Posterior cingulate gyrus (tissue), 11 donors: ENCODE measurements around the gene LTBP4.
"Not testable (repeated sequence)": the region's sequence is repeated elsewhere in the genome, so short reads cannot be mapped to it uniquely, and the experiment has no call there.

Source experiments
- DNase-seq, 10 donors: peaks; one replicate each; pipeline versions ENCODE4 v3.0.0 to v3.0.0-alpha.2; 2020 to 2021; ENCODE audit warnings: mixed read lengths in 3 of 10
- intact Hi-C: fragments of 100-400 bp; cut with DNase I; formaldehyde crosslinking; loops from one replicate; pipeline ENCODE4 v1.15.1; 2023

LTBP4 gene

DNA sequence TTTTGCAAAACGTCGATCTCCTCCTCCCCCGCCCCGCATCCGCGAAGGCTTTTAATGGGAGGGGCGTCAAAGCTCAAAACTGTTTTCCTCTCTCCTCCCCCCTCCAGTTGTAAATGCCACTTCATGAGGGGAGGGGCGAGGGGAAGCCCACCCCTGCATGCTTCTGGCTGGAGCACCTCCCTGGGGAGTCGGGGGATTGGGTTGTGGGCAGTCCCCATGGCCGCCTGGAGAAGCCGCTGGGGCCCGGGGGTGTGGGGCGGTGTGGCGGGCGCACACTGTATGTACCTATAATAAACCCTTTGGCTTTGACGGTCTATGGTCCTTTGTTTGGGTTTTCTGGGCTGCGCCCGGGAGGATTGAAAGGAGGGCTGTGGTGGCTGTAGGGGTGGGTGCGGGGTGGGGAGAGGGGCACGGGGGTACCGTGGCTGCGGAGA is 25.0 kb upstream of the LTBP4 start:
- intact Hi-C loops, result no loop called here
- no peak for DNase-seq

DNA sequence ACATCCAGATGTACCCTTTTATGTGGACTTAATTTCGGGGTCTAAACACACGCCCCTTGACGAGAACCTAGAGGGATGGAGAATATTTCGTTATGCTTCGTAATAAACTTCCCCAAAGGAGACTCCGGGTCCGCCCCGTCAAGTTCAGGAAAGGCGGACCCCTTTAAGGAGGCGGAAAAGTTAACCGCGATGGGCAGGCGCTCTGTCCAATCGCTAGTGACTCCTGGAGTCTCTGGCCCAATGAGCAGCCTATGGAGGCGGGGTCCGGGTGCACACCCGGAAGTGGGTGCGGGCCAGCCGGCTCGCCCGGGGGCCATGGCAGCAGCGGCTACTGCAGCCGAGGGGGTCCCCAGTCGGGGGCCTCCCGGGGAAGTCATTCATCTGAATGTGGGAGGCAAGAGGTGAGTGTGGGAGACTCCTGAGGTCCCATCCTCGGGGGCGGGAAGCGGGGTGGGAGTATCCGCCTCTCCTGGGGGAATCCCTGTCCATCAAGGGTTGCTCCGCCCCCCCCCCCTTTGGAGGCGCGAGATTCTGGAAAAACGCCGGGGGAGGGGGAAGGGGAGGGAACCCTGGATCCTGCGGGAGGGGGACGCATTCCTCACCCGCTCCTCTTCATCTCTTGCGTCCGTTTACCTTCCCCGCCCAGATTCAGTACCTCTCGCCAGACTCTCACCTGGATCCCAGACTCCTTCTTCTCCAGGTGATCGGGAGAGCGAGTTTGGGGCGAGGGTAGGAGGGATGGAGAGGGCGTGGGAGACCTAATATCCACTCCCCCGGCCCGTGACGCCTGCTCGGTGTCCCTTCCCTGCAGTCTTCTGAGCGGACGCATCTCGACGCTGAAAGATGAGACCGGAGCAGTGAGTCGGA is 24.4 kb upstream of the LTBP4 start, which contains the start of gene SHKBP1:
TSS of gene SHKBP1 (plus strand) at position 289 of the 867 bp plus-strand sequence. CDS start at position 316, 27 bp downstream.
- peak; percentile 87 to 99 (median 94) for DNase-seq
- intact Hi-C loops, result no loop called here

DNA sequence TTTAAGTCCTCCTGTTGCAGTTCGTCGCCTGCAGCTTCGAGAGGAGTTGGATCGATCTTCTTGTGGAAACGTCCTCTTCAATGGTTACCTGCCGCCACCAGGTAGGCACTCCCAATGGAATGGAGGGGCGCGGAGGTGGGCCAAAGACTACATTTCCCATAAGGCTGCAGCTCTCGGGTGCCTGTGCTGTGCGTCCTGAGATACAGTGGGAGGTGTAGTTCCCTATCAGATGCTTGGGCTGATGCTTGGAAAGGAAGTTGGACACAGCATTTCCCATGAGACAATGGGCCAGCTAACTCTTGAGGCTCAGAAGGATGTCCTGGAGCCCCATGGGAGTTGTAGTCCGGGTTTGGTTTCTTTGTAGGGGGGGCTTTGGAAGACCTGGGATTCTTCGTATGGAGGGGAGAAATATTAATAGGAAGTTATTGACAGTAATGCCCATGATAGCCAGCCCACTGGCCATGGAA is 22.7 kb upstream of the LTBP4 start:
- DNase-seq, result peak in 6 of 10 donors; percentile 40 to 90 (median 56)
- intact Hi-C loops, result no loop called here

DNA sequence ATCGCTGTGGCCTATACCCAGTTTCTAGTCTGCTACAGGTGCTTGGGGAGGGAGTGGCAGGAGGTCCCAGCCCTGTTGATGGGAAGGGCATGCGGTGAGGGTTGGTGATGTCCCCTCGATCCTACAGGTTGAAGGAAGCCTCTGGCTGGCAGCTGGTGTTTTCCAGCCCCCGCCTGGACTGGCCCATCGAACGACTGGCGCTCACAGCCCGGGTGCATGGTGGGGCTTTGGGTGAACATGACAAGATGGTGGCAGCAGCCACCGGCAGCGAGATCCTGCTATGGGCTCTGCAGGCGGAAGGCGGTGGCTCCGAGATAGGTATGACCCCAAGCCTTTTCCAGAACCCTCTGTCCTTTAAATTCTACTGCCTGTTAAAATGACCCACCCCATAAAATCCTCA is 20.6 kb upstream of the LTBP4 start:
- DNase-seq, result no peak
- intact Hi-C loops, result no loop called here

DNA sequence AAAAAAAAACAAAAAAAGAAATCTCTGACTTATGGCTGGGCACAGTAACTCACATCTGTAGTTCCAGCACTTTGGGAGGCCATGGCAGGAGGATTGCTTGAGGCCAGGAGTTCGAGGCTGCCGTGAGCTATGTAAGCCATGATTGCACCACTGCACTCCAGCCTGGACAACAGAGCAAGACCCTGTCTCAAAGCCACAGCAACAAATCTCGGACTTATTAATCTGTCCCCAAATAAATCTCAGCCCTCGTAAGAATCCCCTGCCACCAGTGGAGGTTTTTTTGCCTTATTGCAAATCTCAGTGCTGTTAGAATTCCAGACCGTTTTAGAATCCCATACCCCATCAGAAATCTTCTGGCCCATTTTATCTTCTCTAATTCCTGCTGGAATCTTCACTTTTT is 19.6 kb upstream of the LTBP4 start:
- intact Hi-C loops, result no loop called here

DNA sequence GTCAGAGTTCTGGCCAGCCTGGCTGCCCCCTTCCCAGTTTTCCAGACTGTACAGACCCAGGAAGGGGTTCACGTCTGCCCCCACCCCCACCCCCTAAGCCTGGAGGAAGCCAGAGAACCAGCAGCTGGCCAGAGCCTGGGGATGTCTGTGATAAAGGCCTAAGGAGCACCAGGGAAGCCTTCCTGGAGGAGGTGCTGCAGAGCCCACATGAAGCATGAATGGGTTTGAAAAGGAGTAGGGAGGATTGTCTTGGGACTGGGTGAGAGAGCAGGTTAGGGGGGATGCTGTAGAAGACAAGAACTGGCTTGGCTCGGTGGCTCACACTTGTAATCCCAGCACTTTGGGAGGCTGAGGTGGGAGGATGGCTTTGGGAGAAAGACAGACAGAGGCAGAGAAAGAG is 18.7 kb upstream of the LTBP4 start:
- intact Hi-C loops, result no loop called here
- DNase-seq, result no peak

More for the DNA sequence above, 19.6 kb upstream of the LTBP4 start:
- DNase-seq, result no peak

DNA sequence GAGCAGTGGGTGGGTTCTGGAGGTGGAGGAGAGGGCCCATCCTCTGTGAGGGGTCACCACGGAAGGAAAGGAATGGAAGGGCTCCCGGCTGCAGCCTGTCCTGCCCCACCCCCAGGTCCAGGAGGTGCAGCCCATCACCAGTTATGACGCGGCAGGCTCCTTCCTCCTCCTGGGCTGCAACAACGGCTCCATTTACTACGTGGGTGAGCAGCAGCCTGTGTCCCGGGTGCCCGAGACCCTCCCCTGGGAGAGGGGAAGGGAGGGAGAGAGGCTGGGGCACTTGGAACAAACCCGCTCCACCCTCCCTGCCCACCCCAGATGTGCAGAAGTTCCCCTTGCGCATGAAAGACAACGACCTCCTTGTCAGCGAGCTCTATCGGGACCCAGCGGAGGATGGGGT is 17.9 kb upstream of the LTBP4 start:
- no peak for DNase-seq

DNA sequence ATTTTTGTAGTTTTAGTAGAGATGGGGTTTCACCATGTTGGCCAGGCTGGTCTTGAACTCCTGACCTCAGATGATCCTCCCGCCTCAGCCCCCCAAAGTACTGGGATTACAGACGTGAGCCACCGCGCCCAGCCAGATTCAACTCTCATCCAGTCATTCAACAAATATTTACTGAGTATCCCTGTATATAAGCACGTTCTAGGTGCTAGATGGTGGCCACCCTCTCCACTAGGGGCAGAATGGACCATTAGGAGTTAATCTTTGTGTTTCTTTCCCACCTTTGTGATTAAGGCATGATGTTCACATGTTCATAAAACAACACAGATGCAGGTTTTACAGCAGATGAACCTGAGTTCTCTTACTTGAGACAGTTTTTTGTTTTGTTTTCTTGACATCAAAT is 17.2 kb upstream of the LTBP4 start:
- intact Hi-C loops, result no loop called here
- DNase-seq, result no peak

More for the DNA sequence above, 17.9 kb upstream of the LTBP4 start:
- intact Hi-C loops, result no loop called here

DNA sequence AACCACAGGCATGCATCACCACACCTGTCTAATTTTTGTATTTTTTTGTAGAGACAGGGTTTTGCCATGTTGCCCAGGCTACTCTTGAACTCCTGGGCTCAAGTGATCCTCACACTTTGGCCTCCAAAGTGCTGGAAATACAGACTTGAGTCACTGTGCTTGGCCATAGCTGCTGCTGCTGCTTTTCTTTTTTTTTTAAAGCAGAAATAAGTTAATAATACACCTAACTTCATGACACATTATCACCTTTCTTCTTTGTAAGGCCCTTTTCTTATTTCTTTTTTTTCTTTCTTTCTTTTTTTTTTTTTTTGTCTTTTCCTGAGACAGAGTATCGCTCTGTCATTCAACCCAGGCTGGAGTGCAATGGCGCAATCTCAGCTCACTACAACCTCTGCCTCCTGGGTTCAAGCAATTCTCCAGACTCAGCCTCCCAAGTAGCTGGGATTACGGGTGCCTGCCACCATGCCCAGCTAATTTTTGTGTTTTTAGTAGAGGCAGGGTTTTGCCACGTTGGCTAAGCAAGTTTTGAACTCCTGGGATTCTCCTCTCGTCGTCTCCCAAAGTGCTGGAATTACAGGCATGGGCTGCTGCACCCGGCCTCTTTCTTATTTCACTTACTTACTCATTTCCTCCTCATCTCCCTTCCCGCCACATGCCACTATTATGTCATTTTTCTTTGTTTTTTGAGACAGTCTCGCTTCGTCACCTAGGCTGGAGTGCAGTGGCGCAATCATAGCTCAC is 15.8 kb upstream of the LTBP4 start:
- DNase-seq, result no peak
- intact Hi-C loops, result no loop called here

DNA sequence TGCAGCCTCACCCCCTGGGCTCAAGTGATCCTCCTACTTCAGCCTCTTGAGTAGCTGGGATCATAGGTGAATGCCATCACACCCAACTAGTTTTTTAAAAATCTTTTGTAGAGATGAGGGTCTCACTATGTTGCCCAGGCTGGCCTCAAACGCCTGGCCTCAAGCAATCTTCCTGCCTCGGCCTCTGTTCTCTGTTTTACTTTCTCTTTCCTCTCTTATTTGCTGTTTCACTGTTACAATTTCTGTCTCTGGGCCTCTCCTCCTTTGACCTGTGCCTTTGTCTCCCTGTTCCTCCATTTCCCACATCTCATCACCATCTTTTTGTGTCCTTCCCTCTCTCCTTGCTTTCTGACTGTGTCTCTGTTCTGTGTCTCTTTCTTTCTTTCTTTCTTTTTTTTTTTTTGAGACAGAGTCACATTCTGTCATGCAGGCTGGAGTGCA is 15.2 kb upstream of the LTBP4 start:
- intact Hi-C loops, result no loop called here
- no peak for DNase-seq

DNA sequence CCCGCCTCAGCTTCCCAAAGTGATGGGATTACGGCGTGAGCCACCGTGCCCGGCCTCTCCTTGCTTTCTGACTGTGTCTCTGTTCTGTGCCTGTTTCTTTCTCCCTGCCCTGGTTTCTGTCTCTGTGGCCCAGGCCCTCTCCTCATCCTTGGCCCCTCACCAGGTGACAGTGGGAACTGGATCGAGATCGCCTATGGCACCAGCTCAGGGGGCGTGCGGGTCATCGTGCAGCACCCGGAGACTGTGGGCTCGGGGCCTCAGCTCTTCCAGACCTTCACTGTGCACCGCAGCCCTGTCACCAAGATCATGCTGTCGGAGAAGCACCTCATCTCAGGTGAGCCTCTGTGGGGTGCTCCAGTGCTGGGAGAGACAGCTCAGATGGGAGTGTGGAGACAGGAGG is 14.6 kb upstream of the LTBP4 start:
- intact Hi-C loops, result no loop called here
- no peak for DNase-seq

DNA sequence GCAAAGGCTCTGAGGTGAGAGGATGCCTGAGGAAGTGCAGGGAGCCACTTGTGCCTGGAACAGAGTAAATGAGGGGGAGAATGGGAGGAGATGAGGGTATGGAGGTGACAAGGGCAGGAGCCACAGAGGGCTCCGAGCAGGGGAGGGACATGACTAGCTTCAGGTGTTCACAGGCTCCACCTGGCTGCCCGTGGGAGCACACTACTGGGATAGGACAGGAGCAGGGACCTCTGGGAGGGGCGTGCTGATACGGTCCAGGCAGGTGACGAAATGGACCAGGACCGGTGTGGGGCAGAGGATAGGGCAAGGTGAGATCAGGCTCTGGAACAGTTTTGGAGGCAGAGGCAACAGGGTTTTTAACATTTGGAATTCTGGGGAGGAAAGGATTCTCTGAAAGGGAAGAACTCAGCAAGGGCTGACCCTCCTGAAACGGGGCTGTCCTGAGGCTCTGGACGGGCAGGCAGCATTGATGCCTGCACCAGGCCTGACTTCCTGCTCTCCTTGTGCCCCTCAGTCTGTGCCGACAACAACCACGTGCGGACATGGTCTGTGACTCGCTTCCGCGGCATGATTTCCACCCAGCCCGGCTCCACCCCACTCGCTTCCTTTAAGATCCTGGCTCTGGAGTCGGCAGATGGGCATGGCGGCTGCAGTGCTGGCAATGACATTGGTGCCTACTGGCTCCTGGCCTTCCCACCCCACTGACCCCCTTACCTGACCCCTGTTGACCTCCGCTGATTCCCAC is 12.9 kb upstream of the LTBP4 start:
- intact Hi-C loops, result no loop called here
- DNase-seq, result no peak

DNA sequence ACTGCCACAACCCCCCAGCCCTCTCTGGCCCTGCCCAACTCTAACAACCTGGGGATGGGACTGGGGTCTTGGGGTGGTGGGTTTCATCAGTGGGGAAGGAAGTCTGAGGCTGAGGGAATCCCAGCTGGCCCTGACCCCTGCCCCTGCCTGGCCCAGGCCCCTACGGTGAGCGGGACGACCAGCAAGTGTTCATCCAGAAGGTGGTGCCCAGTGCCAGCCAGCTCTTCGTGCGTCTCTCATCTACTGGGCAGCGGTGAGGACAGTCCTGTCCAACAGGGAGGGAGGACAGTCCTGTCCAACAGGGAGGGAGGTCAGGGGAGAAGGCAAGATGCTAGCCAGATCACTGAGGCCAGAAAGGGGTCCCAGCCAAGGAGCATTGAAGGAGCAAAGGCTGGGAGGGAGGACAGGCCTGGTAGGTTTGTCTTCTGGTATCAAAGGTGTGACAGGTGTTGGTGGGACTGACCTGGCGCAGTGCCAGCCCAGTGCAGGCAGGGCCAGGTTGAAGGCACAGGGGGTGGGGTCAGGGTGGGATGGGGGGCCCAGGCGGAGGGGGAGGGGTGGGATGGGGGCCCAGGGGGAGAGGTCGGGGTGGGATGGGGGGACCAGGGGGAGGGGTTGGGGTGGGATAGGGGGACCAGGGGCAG is 12.1 kb upstream of the LTBP4 start:
- DNase-seq, result no peak
- intact Hi-C loops, result no loop called here

DNA sequence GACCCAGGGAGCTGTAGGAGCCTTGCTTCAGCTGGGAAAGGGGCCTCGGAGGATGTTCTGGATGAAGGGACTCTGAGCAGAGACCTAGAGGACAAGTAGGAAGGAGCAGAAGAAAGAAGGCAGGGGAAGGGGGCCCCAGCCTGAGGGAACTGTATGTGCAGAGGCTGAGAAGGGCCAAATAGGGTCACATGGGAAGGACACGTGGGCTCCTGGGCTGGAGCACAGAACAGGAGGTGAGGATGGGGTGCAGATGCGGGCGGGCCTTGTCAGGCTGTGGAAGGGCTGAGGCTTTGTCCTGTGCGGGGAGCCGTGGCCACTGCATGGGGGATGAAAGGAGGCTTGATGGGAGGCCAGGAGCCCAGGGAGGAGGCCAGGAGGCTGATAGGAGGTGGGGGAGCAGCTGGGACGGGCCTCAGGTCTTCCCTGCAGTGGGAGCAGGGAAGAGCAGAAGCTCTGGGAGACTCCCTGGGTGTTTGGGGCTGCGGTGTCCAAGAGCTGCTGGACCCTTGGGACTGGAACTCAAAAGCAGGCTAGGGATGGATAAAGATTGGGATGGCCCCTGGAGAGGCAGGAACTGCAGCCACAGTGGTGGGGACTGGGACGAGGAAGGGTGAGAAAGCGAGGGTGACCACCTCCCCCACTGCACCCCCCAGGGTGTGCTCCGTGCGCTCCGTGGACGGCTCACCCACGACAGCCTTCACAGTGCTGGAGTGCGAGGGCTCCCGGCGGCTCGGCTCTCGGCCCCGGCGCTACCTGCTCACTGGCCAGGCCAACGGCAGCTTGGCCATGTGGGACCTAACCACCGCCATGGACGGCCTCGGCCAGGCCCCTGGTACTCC is 11.4 kb upstream of the LTBP4 start:
- intact Hi-C loops, result no loop called here
- DNase-seq, result no peak

DNA sequence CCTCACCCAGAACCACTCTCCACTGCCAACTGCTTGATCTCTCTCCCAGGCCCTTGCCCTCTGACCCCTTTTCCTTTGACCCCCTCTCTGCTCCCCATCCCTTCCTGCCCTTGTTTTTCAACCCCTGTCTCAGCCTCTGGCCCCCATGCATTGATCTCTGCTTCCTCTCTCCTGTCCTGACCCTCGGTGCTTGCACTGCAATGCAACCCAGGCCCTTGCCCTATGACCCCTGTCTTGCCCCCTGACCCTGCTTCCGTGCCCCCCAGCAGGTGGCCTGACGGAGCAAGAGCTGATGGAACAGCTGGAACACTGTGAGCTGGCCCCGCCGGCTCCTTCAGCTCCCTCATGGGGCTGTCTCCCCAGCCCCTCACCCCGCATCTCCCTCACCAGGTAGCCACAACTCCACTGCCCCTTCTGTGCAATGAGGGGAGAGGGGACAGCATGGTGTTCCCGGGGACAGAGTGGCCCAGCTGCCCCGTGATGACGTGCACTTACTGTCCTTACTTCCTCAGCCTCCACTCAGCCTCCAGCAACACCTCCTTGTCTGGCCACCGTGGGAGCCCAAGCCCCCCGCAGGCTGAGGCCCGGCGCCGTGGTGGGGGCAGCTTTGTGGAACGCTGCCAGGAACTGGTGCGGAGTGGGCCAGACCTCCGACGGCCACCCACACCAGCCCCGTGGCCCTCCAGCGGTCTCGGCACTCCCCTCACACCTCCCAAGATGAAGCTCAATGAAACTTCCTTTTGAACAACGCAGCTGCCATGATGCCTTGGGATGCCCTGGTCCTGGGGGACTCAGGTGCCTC is 10.5 kb upstream of the LTBP4 start:
- intact Hi-C loops, result no loop called here
- DNase-seq, result no peak

DNA sequence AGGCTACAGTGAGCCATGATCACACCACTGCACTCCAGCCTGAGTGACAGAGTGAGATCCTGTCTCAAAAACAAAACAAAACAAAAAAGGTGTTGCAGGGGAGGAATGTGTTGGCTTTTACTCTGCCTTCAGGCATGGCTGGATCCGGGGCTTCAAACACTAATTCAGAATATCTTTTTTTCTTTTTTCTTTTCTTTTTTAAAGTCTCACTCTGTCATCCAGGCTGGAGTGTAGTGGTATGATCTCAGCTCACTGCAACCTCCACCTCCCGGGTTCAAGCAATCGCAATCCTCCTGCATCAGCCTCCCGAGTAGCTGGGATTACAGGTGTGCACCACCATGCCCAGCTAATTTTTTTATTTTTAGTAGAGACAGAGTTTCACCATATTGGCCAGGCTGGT is 9.4 kb upstream of the LTBP4 start:
- intact Hi-C loops, DNase-seq: not testable (repeated sequence)

DNA sequence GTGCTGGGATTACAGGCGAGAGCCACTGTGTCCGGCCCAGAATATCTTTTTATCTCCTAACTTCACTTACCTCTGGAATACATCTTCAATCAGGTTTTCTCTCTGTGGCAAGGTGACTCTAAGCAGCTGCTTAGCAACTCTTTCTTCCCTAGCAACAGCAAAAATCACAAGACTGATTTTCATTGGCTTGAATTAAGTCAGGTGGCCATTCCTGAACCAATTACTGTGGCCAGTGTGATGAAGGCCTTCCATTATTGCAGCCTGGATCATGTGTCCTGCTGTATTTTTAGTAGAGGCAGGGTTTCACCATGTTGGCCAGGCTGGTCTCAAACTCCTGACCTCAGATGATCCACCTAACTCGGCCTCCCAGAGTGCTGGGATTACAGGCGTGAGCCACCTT is 9.0 kb upstream of the LTBP4 start:
- no peak for DNase-seq
- intact Hi-C loops, result no loop called here

DNA sequence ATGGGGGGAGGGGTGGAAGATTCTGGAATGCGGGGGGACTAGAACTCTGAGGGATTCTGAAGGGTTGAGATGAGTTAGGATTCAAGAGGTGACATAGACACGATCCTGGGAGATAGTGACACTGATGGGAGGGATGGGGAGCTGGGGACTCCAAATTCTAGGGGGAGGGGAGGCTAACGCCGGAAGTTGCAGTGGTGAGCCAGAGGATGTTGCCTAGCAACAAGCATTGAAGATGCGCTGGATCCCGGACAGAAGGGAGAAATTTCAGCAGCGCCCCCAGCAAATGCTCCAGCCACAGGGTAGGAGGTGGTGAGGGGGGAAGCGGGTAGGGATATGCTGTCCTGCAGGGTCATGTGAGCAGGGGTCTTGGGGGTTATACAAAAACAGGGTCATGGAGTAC is 6.9 kb upstream of the LTBP4 start:
- peak in 5 of 10 donors; percentile 52 to 91 (median 61) for DNase-seq

More for the DNA sequence above, 6.9 kb upstream of the LTBP4 start:
- intact Hi-C loops, result no loop called here
